ENCODE data around the gene METTL14. TPM values are rescaled to one million over a fixed set of nuclear protein-coding genes. Genes with fewer than 3 reads are reported as not detected.

Gene METTL14
- total RNA-seq, 4 donors from 2014 or later = 8.2 to 31.8 (median 17.3) TPM

GRCh38 chr4:118732591-118733330 lies 47.6 kb downstream of the METTL14 start:
- Histone ChIP-seq H3K36me3 (peaks cover 0 to 43% of the 10 kb centered on the region in 2 donors), H3K4me1 (no peaks in the 10 kb centered on the region), H3K9me3 (no peaks in the 10 kb centered on the region), H3K4me3 (no peak overlapping the region), H3K27ac (no peak overlapping the region), H3K27me3 (no peaks in the 10 kb centered on the region)
- no peak for DNase-seq
- no peak for TF ChIP-seq POLR2A (IDR thresholded peaks at IDR 0.05)
- TF ChIP-seq, protein P1, sequence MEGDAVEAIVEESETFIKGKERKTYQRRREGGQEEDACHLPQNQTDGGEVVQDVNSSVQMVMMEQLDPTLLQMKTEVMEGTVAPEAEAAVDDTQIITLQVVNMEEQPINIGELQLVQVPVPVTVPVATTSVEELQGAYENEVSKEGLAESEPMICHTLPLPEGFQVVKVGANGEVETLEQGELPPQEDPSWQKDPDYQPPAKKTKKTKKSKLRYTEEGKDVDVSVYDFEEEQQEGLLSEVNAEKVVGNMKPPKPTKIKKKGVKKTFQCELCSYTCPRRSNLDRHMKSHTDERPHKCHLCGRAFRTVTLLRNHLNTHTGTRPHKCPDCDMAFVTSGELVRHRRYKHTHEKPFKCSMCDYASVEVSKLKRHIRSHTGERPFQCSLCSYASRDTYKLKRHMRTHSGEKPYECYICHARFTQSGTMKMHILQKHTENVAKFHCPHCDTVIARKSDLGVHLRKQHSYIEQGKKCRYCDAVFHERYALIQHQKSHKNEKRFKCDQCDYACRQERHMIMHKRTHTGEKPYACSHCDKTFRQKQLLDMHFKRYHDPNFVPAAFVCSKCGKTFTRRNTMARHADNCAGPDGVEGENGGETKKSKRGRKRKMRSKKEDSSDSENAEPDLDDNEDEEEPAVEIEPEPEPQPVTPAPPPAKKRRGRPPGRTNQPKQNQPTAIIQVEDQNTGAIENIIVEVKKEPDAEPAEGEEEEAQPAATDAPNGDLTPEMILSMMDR (IDR thresholded peaks at IDR 0.05 in 4 of 5, conservative IDR thresholded peaks at IDR 0.05 in 1 of 5) = no peak
- intact Hi-C loops (cut with DNase I; ENCODE audit: low total_unique reads) = no loop called here
- ATAC-seq = no peak
- in situ Hi-C loops (cut with MboI; ENCODE audit: low sequenced_read_pairs in 4 of 4) = no loop called here

- ATAC-seq = no peak
- Histone ChIP-seq H3K4me1 (no peaks in the 10 kb centered on the region), H3K36me3 (peaks cover 0 to 42% of the 10 kb centered on the region in 2 donors), H3K27me3 (no peaks in the 10 kb centered on the region), H3K4me3 (no peak overlapping the region), H3K9me3 (no peaks in the 10 kb centered on the region), H3K27ac (no peak overlapping the region)
- DNase-seq = no peak
- in situ Hi-C loops (cut with MboI; ENCODE audit: low sequenced_read_pairs in 4 of 4) (no loop called here), intact Hi-C loops (cut with DNase I; ENCODE audit: low total_unique reads) (no loop called here)
- TF ChIP-seq, protein P1 (IDR thresholded peaks at IDR 0.05 in 4 of 5, conservative IDR thresholded peaks at IDR 0.05 in 1 of 5) = no peak
- no peak for TF ChIP-seq POLR2A (IDR thresholded peaks at IDR 0.05)
These were observed 49.5 kb downstream of the METTL14 start for GRCh38 chr4:118734491-118735205.

DNA sequence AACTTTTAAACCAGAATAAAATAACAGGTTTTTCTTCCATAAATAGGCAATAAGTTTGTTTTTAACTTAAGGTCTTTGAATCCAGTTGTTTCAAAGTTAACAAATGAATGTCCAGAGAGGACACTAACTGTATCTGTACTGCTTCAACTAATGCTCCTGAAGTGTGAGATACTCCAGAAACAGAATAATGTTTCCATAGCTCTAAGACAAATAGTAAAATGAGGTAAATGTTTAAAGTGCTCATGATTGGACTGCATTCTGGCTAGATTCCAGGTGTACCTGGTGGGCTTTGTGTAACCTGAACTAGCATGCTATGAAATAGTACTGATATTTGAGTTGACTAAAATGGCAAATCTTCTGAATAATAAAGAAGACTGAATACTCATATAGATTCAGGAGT lies 51.7 kb downstream of the METTL14 start:
- intact Hi-C loops (cut with DNase I; ENCODE audit: low total_unique reads) = no loop called here
- ATAC-seq (no peak), DNase-seq (no peak)
- no peaks in the 10 kb centered on the region for H3K27me3 ChIP-seq
- peaks cover 0 to 45% of the 10 kb centered on the region in 2 donors for H3K36me3 ChIP-seq
- no peaks in the 10 kb centered on the region for H3K9me3 ChIP-seq
- no peak overlapping the region for H3K4me3 ChIP-seq
- peaks cover 6 to 9% of the 10 kb centered on the region in 2 donors for H3K4me1 ChIP-seq
- TF ChIP-seq, protein P1 (IDR thresholded peaks at IDR 0.05 in 4 of 5, conservative IDR thresholded peaks at IDR 0.05 in 1 of 5) = no peak
- no peak for TF ChIP-seq POLR2A (IDR thresholded peaks at IDR 0.05)
- no peak overlapping the region for H3K27ac ChIP-seq
- in situ Hi-C loops (cut with MboI; ENCODE audit: low sequenced_read_pairs in 4 of 4) = no loop called here

GRCh38 chr4:118738090-118738489 lies 52.9 kb downstream of the METTL14 start:
- Histone ChIP-seq H3K36me3 (peaks cover 0 to 44% of the 10 kb centered on the region in 2 donors), H3K27ac (no peak overlapping the region), H3K9me3 (no peaks in the 10 kb centered on the region), H3K4me1 (peaks cover 6 to 9% of the 10 kb centered on the region in 2 donors), H3K4me3 (no peak overlapping the region), H3K27me3 (no peaks in the 10 kb centered on the region)
- intact Hi-C loops (cut with DNase I; ENCODE audit: low total_unique reads) = no loop called here
- DNase-seq (no peak), ATAC-seq (no peak)
- in situ Hi-C loops (cut with MboI; ENCODE audit: low sequenced_read_pairs in 4 of 4) = no loop called here
- TF ChIP-seq POLR2A (IDR thresholded peaks at IDR 0.05) = no peak
- TF ChIP-seq, protein P1 (IDR thresholded peaks at IDR 0.05 in 4 of 5, conservative IDR thresholded peaks at IDR 0.05 in 1 of 5) = no peak
